DMS 273 (cell line): ENCODE data around the gene HPCA.
A peak's percentile ranks its signal among the peaks of the same experiment; 100 is the strongest.

Source experiments
- DNase-seq: peaks from one replicate; lab custom pipeline; 2025; ENCODE audit not compliant: unreplicated experiment; lab: John Stamatoyannopoulos, UW

Gene HPCA

GRCh38 chr1:32886004-32886827 is at the start of gene HPCA:
Gene HPCA (plus strand): TSS chr1:32886491. CDS start chr1:32888899, 2,408 bp downstream.
- DNase-seq = peak; percentile 92

GRCh38 chr1:32848354-32849063 is 37.8 kb upstream of the HPCA start:
- no peak for DNase-seq

- DNase-seq = no peak
Observed at GRCh38 chr1:32855861-32856617, 30.3 kb upstream of the HPCA start.

- DNase-seq = no peak
Observed at GRCh38 chr1:32858136-32858535, 28.2 kb upstream of the HPCA start.

GRCh38 chr1:32858791-32859190 is 27.5 kb upstream of the HPCA start:
- DNase-seq = no peak

- no peak for DNase-seq
Observed at GRCh38 chr1:32859915-32860314, 26.4 kb upstream of the HPCA start.

GRCh38 chr1:32860566-32860965 is 25.7 kb upstream of the HPCA start:
- no peak for DNase-seq

GRCh38 chr1:32861904-32862695 is 24.2 kb upstream of the HPCA start:
- DNase-seq = peak; percentile 19

- DNase-seq = no peak
Observed at GRCh38 chr1:32863218-32863880, 22.9 kb upstream of the HPCA start.

- no peak for DNase-seq
Observed at GRCh38 chr1:32863881-32864245, 22.4 kb upstream of the HPCA start.

GRCh38 chr1:32864375-32865019 is 21.8 kb upstream of the HPCA start:
- no peak for DNase-seq

- DNase-seq = no peak
Observed at GRCh38 chr1:32865639-32866405, 20.5 kb upstream of the HPCA start.

GRCh38 chr1:32867151-32867550 is 19.1 kb upstream of the HPCA start:
- no peak for DNase-seq

GRCh38 chr1:32867671-32868070 is 18.6 kb upstream of the HPCA start:
- DNase-seq = no peak

GRCh38 chr1:32868085-32868484 is 18.2 kb upstream of the HPCA start:
- no peak for DNase-seq

GRCh38 chr1:32868806-32869455 is 17.4 kb upstream of the HPCA start:
- no peak for DNase-seq

- DNase-seq = no peak
Observed at GRCh38 chr1:32869923-32870614, 16.2 kb upstream of the HPCA start.
